ENCODE results near the gene NEURL3. TPM values are rescaled to one million over a fixed set of nuclear protein-coding genes. Genes with fewer than 3 reads are reported as not detected.
A peak's percentile ranks its signal among the peaks of the same experiment; 100 is the strongest.

NEURL3 gene
- total RNA-seq, 1 experiment from 2014 or later: not detected

DNA sequence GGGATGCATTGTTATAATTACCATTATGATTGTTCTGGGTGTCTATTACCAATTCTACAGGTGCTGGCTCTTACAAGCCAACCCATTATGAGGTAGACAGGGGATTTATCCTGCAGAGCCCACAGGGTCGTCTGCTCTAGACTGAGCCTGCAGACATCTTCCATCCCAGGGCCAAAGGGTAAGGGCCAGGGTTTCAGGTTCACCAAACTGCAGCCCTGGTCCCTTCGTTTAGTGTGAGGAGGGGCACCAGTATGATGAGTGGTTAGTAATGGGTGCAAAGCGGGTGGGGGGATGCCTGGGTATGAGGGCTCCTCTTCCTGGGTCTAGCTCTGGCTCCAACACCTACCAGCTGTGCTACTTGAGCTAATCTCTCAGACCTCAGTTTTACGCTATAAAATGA lies 30.2 kb upstream of the NEURL3 start:
- H3K4me1 ChIP-seq (replicated peaks): peaks cover 47% of the 10 kb centered on the region
- no peaks in the 10 kb centered on the region for H3K27me3 ChIP-seq (replicated peaks)
- H3K27ac ChIP-seq: no peak overlapping the region
- no peak for DNase-seq (ENCODE audit: low read depth in 1 of 2, low spot score in 2 of 2)
- no peak overlapping the region for H3K4me3 ChIP-seq
- peaks cover 6% of the 10 kb centered on the region; the same call in 1 of the 2 replicates for H3K36me3 ChIP-seq
- H3K9me3 ChIP-seq (replicated peaks): no peaks in the 10 kb centered on the region

DNA sequence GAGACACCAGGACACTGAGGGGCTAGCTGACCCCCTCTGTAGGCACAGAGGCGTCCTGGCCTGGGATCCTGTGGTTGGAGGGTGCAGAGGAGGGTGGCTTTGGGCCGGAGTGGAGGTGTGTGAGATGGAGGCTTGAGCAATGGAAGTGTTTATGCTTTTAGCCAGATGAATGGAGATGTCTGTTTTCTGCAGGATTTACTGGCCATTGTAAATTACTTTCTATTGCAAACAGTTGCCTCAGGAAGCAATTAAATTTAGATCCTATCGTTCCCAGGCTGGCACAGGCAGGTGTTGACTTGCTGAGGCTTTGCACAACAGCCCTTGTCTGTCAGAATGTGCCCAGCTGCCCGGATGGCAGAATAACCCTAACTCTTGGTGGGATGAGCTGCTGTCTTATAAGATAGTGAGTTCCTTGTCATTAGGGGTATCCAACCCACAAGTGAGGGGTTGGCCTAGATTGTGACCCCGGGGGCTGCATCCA lies 29.6 kb upstream of the NEURL3 start:
- Histone ChIP-seq H3K9me3 (replicated peaks) (no peaks in the 10 kb centered on the region), H3K4me3 (no peak overlapping the region), H3K27ac (no peak overlapping the region), H3K27me3 (replicated peaks) (no peaks in the 10 kb centered on the region), H3K4me1 (replicated peaks) (peaks cover 44% of the 10 kb centered on the region), H3K36me3 (peaks cover 6% of the 10 kb centered on the region; the same call in 1 of the 2 replicates)
- no peak for DNase-seq (ENCODE audit: low read depth in 1 of 2, low spot score in 2 of 2)

DNA sequence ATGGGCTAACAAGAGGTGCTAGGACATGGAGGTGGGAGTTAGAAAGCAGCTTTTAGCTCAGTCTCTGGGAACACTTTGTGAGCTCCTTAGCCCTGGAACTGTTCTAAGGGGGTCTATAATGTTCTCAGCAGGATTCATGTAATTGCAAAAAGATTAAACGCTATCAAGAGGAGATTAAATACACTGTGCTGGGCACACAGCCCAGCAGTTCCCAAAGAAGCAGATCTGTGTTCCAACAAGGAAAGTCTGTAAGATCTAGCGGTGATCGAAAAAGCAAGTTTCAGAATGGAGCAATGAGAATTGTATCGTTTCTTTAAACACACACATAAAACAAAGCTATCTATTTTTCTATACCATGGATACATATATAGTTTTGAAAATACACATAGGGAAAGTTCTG lies 29.0 kb upstream of the NEURL3 start:
- H3K27ac ChIP-seq: no peak overlapping the region
- H3K9me3 ChIP-seq (replicated peaks): no peaks in the 10 kb centered on the region
- H3K4me3 ChIP-seq: no peak overlapping the region
- DNase-seq (ENCODE audit: low read depth in 1 of 2, low spot score in 2 of 2): no peak
- H3K36me3 ChIP-seq: peaks cover 6% of the 10 kb centered on the region; the same call in 1 of the 2 replicates
- H3K4me1 ChIP-seq (replicated peaks): peaks cover 44% of the 10 kb centered on the region
- H3K27me3 ChIP-seq (replicated peaks): no peaks in the 10 kb centered on the region

DNA sequence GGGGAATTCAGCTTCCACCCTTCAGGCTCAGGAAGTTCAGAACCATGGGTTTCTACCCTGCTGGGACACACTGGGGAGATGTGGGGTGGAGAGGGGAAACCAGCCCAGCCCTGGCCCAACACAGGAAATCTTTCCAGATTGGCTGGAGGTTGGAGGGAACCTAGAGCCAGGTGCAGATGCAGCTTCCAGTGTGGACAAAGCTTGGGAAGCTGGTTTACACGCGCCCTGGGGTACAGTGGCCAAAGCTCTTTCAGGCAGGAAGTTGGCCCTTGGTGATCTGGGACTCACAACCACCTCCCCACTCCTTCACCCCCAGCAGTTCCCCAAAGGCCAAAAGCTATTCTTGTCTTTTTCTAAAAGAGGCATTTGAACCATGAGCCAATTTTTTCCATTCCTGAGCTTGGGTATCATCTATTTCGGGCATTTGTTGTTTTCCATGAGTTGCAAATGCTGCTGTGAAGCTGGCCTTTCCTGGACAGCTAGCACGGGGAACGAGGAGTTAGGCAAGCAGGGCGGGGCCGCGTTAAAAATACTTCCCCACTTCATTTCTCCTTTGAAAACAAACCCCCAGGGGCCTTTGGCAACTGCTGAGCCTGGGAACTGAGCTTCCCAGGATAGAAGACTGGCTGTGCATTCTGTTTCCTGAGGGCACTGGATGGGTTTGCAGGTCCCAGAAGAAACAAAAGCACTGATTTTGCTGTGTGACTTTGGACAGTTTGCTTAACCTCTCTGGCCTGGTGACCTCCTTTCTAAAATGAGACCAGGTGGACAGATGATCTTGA lies 28.3 kb upstream of the NEURL3 start:
- no peaks in the 10 kb centered on the region for H3K27me3 ChIP-seq (replicated peaks)
- no peak overlapping the region for H3K27ac ChIP-seq
- H3K4me1 ChIP-seq (replicated peaks): peaks cover 50% of the 10 kb centered on the region
- peaks cover 6% of the 10 kb centered on the region; the same call in 1 of the 2 replicates for H3K36me3 ChIP-seq
- H3K9me3 ChIP-seq (replicated peaks): no peaks in the 10 kb centered on the region
- DNase-seq (ENCODE audit: low read depth in 1 of 2, low spot score in 2 of 2): peak in 1 of 2 experiments; percentile 37
- no peak overlapping the region for H3K4me3 ChIP-seq

DNA sequence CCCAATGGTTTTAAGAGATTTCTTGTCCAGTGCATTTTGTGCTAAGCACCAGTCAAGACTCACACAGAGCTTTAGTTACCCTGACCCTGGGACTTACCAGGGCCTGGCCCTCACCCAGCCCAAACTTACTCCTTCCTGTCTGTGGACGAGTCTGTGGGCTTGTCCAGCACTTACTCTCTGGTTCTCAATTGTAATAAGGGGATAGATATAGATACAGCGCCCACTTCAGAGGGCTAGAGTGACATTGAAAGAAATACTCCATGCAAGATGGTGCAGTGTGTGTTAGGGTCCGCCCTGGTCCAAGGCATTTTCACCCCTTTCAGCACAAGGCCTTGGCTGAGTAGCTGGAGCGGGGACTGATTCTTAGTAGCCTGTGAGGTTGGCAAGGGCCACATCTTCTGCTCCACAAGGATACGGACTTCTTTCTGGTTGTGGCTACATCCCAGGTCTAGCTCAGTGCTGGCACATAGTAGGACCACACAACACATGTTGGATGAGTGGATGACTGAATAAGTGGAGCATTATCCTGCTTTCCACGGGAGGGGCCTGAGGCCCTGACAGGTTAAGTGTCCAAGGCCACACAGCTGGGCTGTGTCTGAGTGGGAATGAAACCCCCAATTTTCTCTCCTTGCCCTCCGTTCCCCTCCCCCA lies 27.6 kb upstream of the NEURL3 start:
- Histone ChIP-seq H3K4me1 (replicated peaks) (peaks cover 56% of the 10 kb centered on the region), H3K27ac (peak overlapping the region; percentile 34; the same call in 1 of the 2 replicates)

DNA sequence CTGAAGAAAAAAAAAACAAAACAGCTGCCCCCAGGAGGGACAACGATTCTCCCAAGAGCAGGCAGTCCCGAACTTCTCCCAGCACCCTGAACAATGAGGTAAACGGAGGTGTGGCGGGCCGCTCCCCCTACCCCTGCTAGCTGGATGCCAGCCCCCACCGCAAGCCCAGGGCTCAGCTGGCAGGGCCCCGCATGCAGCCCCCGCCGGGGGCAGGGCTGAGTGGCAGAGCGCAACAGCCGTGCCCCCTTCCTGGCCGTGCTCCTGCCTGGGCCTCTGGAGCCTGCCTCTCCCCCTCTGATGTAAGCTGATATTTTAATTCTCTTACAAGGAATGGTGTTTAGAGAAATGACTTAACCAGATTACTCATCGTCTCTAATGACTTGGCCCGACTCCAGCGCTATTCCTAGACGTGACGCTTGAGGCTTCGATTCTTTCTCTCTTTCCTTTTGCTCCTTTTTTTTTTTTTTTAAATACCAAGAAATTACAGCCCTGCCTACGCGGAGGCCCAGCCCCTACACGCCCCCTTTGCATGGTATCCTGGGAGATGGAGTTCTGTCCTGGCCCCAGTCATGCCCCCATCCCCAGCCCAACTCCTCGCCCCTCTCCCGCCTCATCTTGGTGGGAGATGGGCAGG lies 26.8 kb upstream of the NEURL3 start:
- 0 out of 2 replicates have a peak overlapping the region, but pooled peaks have one; percentile 10 for H3K4me3 ChIP-seq
- peaks cover 4% of the 10 kb centered on the region; the same call in 1 of the 2 replicates for H3K36me3 ChIP-seq
- peaks cover 53% of the 10 kb centered on the region for H3K4me1 ChIP-seq (replicated peaks)
- H3K27me3 ChIP-seq (replicated peaks): no peaks in the 10 kb centered on the region
- H3K27ac ChIP-seq: peak overlapping the region; percentile 61
- DNase-seq (ENCODE audit: low read depth in 1 of 2, low spot score in 2 of 2): peak; percentile 96 to 97
- no peaks in the 10 kb centered on the region for H3K9me3 ChIP-seq (replicated peaks)

More for the DNA sequence above, 27.6 kb upstream of the NEURL3 start:
- no peak for DNase-seq (ENCODE audit: low read depth in 1 of 2, low spot score in 2 of 2)
- Histone ChIP-seq H3K27me3 (replicated peaks) (no peaks in the 10 kb centered on the region), H3K4me3 (no peak overlapping the region), H3K9me3 (replicated peaks) (no peaks in the 10 kb centered on the region), H3K36me3 (peaks cover 6% of the 10 kb centered on the region; the same call in 1 of the 2 replicates)

DNA sequence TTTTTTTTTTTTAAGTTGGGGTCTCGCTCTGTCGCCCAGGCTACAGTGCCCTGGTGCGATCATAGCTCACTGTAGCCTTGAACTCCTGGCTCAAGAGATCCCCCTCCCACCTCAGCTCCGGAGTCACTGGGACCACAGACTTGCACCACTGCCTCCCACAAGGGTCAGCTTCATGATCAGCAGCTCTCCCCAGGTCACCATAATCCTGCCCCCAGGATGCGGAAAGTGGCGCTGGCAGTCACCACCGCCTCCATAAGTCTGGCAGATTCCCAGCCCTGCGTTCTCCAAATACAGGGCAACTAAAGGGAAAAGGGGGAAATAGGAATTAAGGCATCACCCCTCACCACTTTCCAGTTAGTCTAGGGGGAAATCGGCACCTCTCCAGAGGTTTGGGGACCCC lies 26.2 kb upstream of the NEURL3 start:
- Histone ChIP-seq H3K36me3 (no peaks in the 10 kb centered on the region), H3K27ac (peak overlapping the region; percentile 61), H3K9me3 (replicated peaks) (no peaks in the 10 kb centered on the region), H3K27me3 (replicated peaks) (no peaks in the 10 kb centered on the region), H3K4me3 (no peak overlapping the region), H3K4me1 (replicated peaks) (peaks cover 55% of the 10 kb centered on the region)
- DNase-seq (ENCODE audit: low read depth in 1 of 2, low spot score in 2 of 2): no peak

DNA sequence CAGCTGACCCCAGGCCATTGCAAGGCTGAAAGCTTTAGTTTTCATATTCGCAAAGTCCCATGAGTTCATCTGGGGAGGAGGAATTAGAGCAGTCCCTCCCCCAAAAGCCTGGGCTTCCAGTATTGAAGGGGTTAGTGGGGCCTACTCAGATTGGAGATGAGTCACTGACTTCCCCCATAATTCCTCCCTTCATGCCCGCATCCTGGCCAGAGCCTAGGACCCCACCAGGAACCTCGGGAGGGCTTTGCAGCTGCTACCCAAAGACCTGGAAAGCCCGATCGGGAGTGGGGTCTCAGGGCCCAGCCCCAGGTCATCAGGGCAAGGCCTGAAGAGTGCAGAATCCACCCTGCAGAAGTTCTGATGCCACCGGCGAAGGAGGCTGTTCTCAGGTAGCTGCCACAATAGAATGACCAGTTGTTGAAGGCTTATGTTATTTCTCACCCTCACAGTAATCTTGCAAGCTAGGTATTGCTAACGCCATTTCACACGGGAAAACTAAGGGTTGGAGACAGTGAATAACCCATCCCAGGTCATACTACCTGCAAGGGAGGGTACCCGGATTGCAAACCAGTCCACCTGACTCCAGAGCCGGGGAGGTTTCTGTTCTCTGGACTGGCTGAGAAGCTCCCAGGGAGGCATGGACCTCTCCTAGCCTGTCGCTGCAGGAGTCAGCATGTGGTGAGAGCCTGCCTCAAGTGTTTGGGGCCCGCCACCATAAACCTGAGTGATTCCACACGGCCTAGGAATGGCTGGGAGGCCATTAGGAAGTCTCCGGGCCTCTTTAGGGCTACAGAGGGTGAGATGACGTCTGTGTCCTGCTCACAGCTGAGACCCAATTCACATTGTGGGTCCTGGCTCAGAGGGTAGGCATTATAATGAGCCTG lies 25.6 kb upstream of the NEURL3 start:
- Histone ChIP-seq H3K27ac (no peak overlapping the region), H3K4me1 (replicated peaks) (peaks cover 55% of the 10 kb centered on the region), H3K27me3 (replicated peaks) (no peaks in the 10 kb centered on the region), H3K9me3 (replicated peaks) (no peaks in the 10 kb centered on the region), H3K36me3 (no peaks in the 10 kb centered on the region), H3K4me3 (no peak overlapping the region)
- no peak for DNase-seq (ENCODE audit: low read depth in 1 of 2, low spot score in 2 of 2)

DNA sequence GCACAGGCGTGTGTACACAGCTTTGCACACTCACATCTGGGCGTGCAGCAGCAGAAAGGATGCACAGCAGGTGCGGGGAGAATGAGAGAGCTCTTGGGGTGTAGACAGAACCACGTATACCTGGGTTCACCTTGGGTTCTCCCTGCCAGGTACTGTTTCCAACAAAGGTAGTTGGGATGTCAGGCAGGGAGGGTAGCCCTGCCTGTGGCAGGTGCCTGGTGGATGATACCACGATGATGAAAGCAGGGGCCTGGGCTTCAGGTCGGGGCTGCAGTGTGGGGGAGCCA lies 24.9 kb upstream of the NEURL3 start:
- DNase-seq (ENCODE audit: low read depth in 1 of 2, low spot score in 2 of 2): no peak
- no peak overlapping the region for H3K4me3 ChIP-seq
- H3K36me3 ChIP-seq: no peaks in the 10 kb centered on the region
- no peaks in the 10 kb centered on the region for H3K9me3 ChIP-seq (replicated peaks)
- peaks cover 55% of the 10 kb centered on the region for H3K4me1 ChIP-seq (replicated peaks)
- H3K27ac ChIP-seq: no peak overlapping the region
- no peaks in the 10 kb centered on the region for H3K27me3 ChIP-seq (replicated peaks)

DNA sequence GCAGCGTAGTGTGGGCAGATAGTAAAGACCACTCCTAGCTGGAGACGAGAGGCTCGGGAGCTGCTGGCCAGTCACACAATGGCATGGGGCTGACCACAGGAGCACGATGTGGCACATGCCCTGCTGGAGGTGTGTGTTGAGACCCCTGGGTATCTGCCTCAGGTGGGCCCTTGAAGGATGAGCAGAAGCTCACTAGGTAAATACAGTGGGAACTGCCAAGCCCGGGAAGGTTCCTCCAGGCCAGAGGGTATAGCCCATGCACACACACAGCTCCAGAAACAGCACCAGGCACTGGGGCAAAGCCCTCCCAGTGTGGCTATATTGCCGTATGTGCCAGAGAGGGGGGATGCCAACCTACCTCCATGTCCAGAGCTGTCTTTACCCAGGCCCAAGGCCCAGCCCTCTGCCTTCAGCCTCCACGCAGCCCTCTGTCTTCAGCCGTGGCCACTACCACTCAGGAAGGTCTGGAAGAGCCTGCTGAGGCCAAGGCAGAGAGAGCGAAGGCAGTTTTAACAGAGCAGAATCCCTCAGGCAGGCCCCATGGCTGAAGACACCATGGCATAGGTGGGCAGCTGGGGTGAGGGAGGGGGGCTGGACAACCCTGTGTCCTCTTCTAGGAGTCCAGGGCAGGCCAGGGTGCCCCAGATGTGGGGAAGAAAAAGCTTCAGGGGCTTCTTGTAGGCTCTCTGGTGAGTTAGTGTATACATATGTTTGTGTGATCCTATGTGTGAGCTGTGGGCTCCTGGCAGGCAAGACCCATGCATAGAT lies 24.4 kb upstream of the NEURL3 start:
- H3K4me1 ChIP-seq (replicated peaks): peaks cover 53% of the 10 kb centered on the region
- no peaks in the 10 kb centered on the region for H3K27me3 ChIP-seq (replicated peaks)
- H3K36me3 ChIP-seq: no peaks in the 10 kb centered on the region
- no peaks in the 10 kb centered on the region for H3K9me3 ChIP-seq (replicated peaks)
- H3K4me3 ChIP-seq: no peak overlapping the region
- DNase-seq (ENCODE audit: low read depth in 1 of 2, low spot score in 2 of 2): no peak
- no peak overlapping the region for H3K27ac ChIP-seq

DNA sequence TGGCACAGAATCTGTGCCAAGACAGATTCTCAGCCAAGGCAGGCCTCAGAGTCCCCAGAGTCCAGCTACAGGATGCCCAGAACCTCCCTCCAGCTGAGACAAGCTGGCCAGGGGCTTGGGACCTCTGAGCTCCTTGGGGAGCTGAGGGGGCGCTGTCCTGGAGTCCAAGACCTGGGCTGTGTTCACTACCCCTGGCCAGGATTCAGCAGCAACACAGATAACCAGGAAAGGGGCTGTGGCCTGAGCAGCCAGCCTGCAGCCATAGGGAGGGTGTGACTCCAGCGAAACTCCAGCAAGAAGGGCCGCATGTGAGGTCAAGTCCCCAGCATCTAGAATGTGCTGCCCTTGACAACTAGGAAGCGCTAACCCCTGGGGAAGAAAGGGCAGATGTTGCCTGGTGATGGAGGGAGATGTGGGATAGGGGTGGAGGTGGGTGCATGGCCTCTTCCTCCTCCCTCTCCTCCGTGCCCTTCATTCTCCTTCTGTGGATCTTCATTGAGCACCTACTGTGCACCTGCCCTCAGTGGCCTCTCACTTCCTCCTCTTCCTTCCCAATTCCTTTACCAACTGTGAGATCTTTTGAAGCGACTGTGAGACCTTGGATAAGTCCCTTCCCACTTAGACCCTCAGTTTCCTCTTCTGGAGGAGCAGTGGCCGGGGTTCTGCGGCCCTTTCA lies 23.7 kb upstream of the NEURL3 start:
- Histone ChIP-seq H3K9me3 (replicated peaks) (no peaks in the 10 kb centered on the region), H3K4me3 (no peak overlapping the region), H3K27ac (no peak overlapping the region), H3K27me3 (replicated peaks) (no peaks in the 10 kb centered on the region), H3K4me1 (replicated peaks) (peaks cover 46% of the 10 kb centered on the region), H3K36me3 (no peaks in the 10 kb centered on the region)
- DNase-seq (ENCODE audit: low read depth in 1 of 2, low spot score in 2 of 2): no peak

DNA sequence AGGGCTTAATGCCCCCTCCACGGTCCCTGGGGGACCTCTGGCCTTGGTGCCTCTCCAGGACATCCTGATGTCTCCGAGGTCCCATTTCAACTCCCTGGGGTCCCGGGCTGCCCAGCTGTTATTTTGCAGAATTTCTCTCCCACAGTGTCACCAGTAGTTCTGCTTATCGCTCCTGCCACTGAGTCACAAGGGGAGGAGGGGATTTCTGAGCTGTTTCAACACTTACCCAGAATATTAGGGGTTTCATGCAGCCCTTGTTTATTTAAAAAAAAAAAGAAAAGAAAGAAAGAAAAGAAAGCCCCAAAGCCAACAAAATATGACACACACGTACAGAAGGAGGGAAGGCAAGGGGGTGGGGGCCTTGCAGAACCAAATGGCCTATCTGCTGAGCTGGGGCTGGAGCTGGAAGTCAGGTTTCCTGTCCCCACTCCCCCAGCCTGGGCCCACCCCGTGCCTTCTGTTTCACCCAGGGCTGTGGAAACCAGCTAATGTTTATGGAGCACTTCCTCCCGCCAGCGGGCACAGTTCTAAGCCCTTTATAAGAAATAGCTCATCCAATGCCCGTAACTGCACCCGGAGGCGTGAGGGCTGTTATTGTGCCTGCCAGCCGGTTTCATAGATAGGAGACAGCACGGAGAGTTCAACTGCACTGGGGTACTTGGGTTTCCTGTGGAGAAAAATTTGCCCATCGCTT lies 23.0 kb upstream of the NEURL3 start:
- peak; percentile 52 to 64 for DNase-seq (ENCODE audit: low read depth in 1 of 2, low spot score in 2 of 2)
- Histone ChIP-seq H3K27ac (no peak overlapping the region), H3K4me1 (replicated peaks) (peaks cover 39% of the 10 kb centered on the region), H3K4me3 (peak overlapping the region; percentile 39), H3K9me3 (replicated peaks) (no peaks in the 10 kb centered on the region), H3K27me3 (replicated peaks) (no peaks in the 10 kb centered on the region), H3K36me3 (no peaks in the 10 kb centered on the region)
